DOHH2 (cell line): Measurements from ENCODE around the gene NFAT5.

Experiments
- H3F3A ChIP-seq: fragments of 200-600 bp; sonication (generic), shearing (Covaris generic); 2 replicates; pipeline ENCODE4 v1.6.0; 2016; ENCODE audit warnings: antibody characterized with exemption, mild to moderate bottlenecking; ENCODE audit not compliant: control insufficient read depth, insufficient read depth
- H3K27ac ChIP-seq: fragments of 200-600 bp; sonication (generic); 2 replicates; pipeline ENCODE4 v1.5.1; 2014; ENCODE audit warnings: low read depth, mild to moderate bottlenecking, low read length, moderate library complexity
- H3K27me3 ChIP-seq: fragments of 200-600 bp; sonication (generic); 2 replicates; pipeline ENCODE4 v1.6.1; 2014; ENCODE audit warnings: mild to moderate bottlenecking, low read length, mixed read lengths; ENCODE audit not compliant: control insufficient read depth
- H3K36me3 ChIP-seq: fragments of 200-600 bp; sonication (generic); 2 replicates; pipeline ENCODE4 v1.6.1; 2014; ENCODE audit warnings: mild to moderate bottlenecking, low read length, moderate library complexity, mixed read lengths; ENCODE audit not compliant: control insufficient read depth
- H3K4me1 ChIP-seq: fragments of 200-600 bp; sonication (generic); 2 replicates; pipeline ENCODE4 v1.6.1; 2014; ENCODE audit warnings: mild to moderate bottlenecking, low read length, mixed read lengths; ENCODE audit not compliant: control insufficient read depth
- H3K4me2 ChIP-seq: fragments of 200-600 bp; sonication (generic); 2 replicates; pipeline ENCODE4 v1.6.0; 2014; ENCODE audit warnings: mild to moderate bottlenecking, low read length, moderate library complexity
- H3K4me3 ChIP-seq: fragments of 200-600 bp; sonication (generic); 2 replicates; pipeline ENCODE4 v1.5.1; 2014; ENCODE audit warnings: mild to moderate bottlenecking, low read length, mixed read lengths
- H3K79me2 ChIP-seq: fragments of 200-600 bp; sonication (generic); 2 replicates; pipeline ENCODE4 v1.6.1; 2014; ENCODE audit warnings: mild to moderate bottlenecking, low read length, mixed read lengths; ENCODE audit not compliant: control insufficient read depth
- H3K9me2 ChIP-seq: fragments of 200-600 bp; sonication (generic); replicated peaks from 2 replicates; pipeline ENCODE4 v1.6.1; 2014; ENCODE audit warnings: mild to moderate bottlenecking, low read length, mixed read lengths; ENCODE audit not compliant: control insufficient read depth
- H3K9me3 ChIP-seq: fragments of 200-600 bp; sonication (generic); 2 replicates; pipeline ENCODE4 v1.6.1; 2014; ENCODE audit warnings: antibody characterized with exemption, low read length, mixed read lengths; ENCODE audit not compliant: control insufficient read depth, insufficient read depth
- H4K20me1 ChIP-seq: fragments of 200-600 bp; sonication (generic); 2 replicates; pipeline ENCODE4 v1.6.0; 2014; ENCODE audit warnings: low read depth, mild to moderate bottlenecking, antibody characterized with exemption, low read length, moderate library complexity; ENCODE audit not compliant: control insufficient read depth, insufficient read depth
- EZH2phosphoT487 ChIP-seq: fragments of 200-600 bp; sonication (generic); IDR thresholded peaks from 2 replicates; pipeline ENCODE4 v1.6.1; 2017; ENCODE audit warnings: borderline replicate concordance, mild to moderate bottlenecking, antibody characterized with exemption, low read length, moderate library complexity, mixed read lengths
- TF ChIP-seq, protein P1 (sequence below): fragments of 200-600 bp; sonication (generic); IDR thresholded peaks from one replicate; pipeline ENCODE4 v1.5.1; 2014; ENCODE audit warnings: antibody characterized with exemption, mild to moderate bottlenecking, low read depth, low read length; ENCODE audit not compliant: poor library complexity, severe bottlenecking

NFAT5 gene

DNA sequence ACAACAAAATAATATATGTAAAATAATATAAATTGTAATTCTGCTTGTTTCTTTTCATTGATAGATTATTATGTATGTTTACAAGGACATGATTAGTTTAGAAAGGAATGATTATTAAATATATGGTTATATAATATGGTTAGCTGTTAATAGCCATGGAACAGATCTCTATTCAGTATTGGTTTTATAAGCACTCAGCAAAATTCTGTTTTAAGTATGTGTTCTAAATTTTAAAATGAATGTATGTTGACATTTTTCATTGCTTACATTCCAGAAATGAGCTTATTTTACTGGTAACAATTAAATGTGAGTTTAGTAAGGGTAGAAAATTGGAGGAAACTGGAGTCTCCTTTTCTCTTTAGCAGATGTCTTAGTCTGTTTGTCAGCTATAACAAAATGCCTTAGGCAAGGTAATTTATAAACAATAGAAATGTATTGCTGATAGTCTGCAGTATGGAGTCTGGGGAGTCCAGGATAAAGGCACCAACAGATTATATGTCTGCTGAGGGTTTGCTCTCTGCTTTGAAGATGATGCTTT is 45.4 kb downstream of the NFAT5 start:
- no peaks in the 10 kb centered on the region for H3K9me3 ChIP-seq
- no peaks in the 10 kb centered on the region for H3K36me3 ChIP-seq
- peaks cover 5% of the 10 kb centered on the region; the same call in 1 of the 2 replicates for H3K4me1 ChIP-seq
- H3K27me3 ChIP-seq: no peaks in the 10 kb centered on the region
- H3F3A ChIP-seq: 0 out of 2 replicates have a peak, but pooled peaks cover 3% of the 10 kb centered on the region
- H3K79me2 ChIP-seq: peaks cover 34% of the 10 kb centered on the region
- TF ChIP-seq, protein P1, sequence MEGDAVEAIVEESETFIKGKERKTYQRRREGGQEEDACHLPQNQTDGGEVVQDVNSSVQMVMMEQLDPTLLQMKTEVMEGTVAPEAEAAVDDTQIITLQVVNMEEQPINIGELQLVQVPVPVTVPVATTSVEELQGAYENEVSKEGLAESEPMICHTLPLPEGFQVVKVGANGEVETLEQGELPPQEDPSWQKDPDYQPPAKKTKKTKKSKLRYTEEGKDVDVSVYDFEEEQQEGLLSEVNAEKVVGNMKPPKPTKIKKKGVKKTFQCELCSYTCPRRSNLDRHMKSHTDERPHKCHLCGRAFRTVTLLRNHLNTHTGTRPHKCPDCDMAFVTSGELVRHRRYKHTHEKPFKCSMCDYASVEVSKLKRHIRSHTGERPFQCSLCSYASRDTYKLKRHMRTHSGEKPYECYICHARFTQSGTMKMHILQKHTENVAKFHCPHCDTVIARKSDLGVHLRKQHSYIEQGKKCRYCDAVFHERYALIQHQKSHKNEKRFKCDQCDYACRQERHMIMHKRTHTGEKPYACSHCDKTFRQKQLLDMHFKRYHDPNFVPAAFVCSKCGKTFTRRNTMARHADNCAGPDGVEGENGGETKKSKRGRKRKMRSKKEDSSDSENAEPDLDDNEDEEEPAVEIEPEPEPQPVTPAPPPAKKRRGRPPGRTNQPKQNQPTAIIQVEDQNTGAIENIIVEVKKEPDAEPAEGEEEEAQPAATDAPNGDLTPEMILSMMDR: no peak
- TF ChIP-seq EZH2phosphoT487: no peak
- H3K4me3 ChIP-seq: no peak overlapping the region
- no peaks in the 10 kb centered on the region for H3K9me2 ChIP-seq
- H3K27ac ChIP-seq: no peak overlapping the region
- H3K4me2 ChIP-seq: no peak overlapping the region
- H4K20me1 ChIP-seq: no peaks in the 10 kb centered on the region

DNA sequence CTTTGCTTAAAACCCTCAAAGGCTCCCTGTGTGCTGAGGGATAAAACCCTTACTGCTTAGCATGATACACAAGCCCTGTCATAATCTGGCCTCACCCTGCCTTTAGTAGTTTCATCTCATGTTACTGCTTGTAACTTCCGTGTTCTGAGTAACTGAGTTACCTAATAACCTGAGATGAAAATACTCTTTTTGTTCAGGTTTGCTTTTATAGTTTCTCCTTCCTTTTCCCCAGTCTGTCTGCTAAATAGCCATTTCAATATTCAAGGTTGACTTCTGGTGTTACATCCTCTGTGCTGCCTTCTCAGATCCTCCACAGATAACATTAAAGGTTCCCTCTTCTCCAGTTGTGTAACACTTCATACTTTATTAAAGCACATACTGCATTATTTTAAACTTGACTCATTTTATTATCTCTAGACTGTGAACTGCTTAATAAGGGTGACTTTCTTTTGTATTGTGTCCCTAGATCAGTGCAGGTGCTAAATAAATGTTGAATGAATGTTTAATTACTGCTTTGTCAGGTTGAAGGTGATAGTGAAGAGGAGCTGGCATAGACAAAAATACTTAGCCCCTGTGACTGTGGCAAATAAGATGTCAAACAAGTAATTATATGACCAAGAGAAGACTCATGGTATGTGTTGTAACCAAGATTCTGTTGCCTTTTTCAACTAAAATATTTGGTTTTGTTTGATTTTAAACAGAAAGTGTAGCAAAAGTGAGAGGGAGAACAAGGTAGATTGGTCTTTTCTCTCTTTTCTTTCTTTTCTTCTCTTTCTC is 47.8 kb downstream of the NFAT5 start:
- peaks cover 23% of the 10 kb centered on the region for H3K79me2 ChIP-seq
- H3K9me2 ChIP-seq: no peaks in the 10 kb centered on the region
- no peak overlapping the region for H3K4me3 ChIP-seq
- H3K4me2 ChIP-seq: no peak overlapping the region
- peaks cover 3% of the 10 kb centered on the region; the same call in 1 of the 2 replicates for H3F3A ChIP-seq
- H4K20me1 ChIP-seq: no peaks in the 10 kb centered on the region; the same call in 1 of the 2 replicates
- no peaks in the 10 kb centered on the region for H3K27me3 ChIP-seq
- H3K27ac ChIP-seq: no peak overlapping the region
- TF ChIP-seq, protein P1: no peak
- no peak for TF ChIP-seq EZH2phosphoT487
- peaks cover 5% of the 10 kb centered on the region; the same call in 1 of the 2 replicates for H3K4me1 ChIP-seq
- H3K9me3 ChIP-seq: no peaks in the 10 kb centered on the region
- H3K36me3 ChIP-seq: no peaks in the 10 kb centered on the region

DNA sequence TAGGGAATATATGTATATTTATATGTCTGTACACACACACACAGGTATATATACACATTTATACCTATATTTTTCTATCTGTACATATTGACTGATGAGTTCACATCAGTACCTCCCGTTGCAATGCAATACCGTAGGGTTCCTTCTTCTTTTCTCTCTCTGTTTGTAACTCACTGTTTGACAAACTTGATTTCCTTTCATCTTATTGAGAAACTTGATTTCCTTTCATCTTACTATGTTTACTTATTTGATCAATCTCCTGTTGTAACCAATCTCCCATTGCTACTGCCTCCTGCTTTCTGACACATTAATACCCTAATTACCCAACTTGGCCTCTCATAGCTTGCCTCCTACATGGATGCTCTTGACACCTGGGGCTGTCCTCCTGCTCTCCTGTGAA is 49.8 kb downstream of the NFAT5 start:
- Histone ChIP-seq H3K27ac (no peak overlapping the region), H4K20me1 (no peaks in the 10 kb centered on the region; the same call in 1 of the 2 replicates)

More for the DNA sequence above, 49.8 kb downstream of the NFAT5 start:
- peaks cover 21% of the 10 kb centered on the region for H3K79me2 ChIP-seq
- H3K27me3 ChIP-seq: no peaks in the 10 kb centered on the region
- no peak overlapping the region for H3K4me3 ChIP-seq
- H3K4me2 ChIP-seq: no peak overlapping the region
- no peak for TF ChIP-seq EZH2phosphoT487
- TF ChIP-seq, protein P1: no peak
- H3K36me3 ChIP-seq: no peaks in the 10 kb centered on the region
- no peaks in the 10 kb centered on the region for H3K9me2 ChIP-seq
- H3K9me3 ChIP-seq: no peaks in the 10 kb centered on the region
- peaks cover 3% of the 10 kb centered on the region; the same call in 1 of the 2 replicates for H3F3A ChIP-seq
- peaks cover 11% of the 10 kb centered on the region; the same call in 1 of the 2 replicates for H3K4me1 ChIP-seq
